HCT116 (cell line): ENCODE data around the gene ACAP3. TPM values are rescaled to one million over a fixed set of nuclear protein-coding genes. Genes with fewer than 3 reads are reported as not detected.
A peak's percentile ranks its signal among the peaks of the same experiment; 100 is the strongest.

ENCODE experiments used
- ATAC-seq: fragments of 200-7000 bp; cut with Tn5 transposase; 2 replicates; pipeline ENCODE4 v1.9.1; 2020; ENCODE audit warnings: mild to moderate bottlenecking, moderate library complexity
- BruUV-seq: library from RNA; stranded (reverse); fragments of 400-500 nt; replicated peaks from 2 replicates; lab custom pipeline; 2021; lab: Mats Ljungman, UMichigan
- CTCF ChIA-PET: fragments of 300-600 bp; sonication (Branson Sonifier 250); formaldehyde crosslinking; loops from one replicate; lab custom pipeline; 2021; ENCODE audit warnings: antibody characterized with exemption; lab: Charles Lee
- POLR2A ChIA-PET: fragments of 300-600, 350-600 bp; sonication (Branson Sonifier 250); formaldehyde crosslinking; loops from one replicate; lab custom pipeline; 2021; ENCODE audit warnings: antibody characterized with exemption; lab: Charles Lee
- RAD21 ChIA-PET, 2 experiments: fragments of 300-600 bp; sonication (Branson Sonifier 250); formaldehyde crosslinking; loops; one replicate each; lab custom pipeline; 2023; ENCODE audit warnings: low total read pairs in 2 of 2; ENCODE audit not compliant: uncharacterized antibody in 2 of 2, unreplicated experiment in 2 of 2, low non-redundant PET in 1 of 2; lab: Charles Lee
- DNase-seq: peaks from one replicate; pipeline ENCODE4 v3.0.0-alpha.2; 2010; ENCODE audit warnings: low read depth, low spot score
- H2AFZ ChIP-seq: fragments of 200-600 bp; shearing (Covaris generic), sonication (generic); 2 replicates; pipeline ENCODE4 v1.6.1; 2017; ENCODE audit warnings: low read depth, mixed run types, mixed read lengths, antibody characterized with exemption, low read length; ENCODE audit not compliant: poor library complexity, severe bottlenecking
- H3K27ac ChIP-seq: 2 replicates; pipeline ENCODE4 v1.5.1; 2012; ENCODE audit warnings: low read depth, low read length
- H3K27me3 ChIP-seq: fragments of 200-600 bp; sonication (generic); 2 replicates; pipeline ENCODE4 v1.6.1; 2016; ENCODE audit warnings: mixed run types, low read length, mixed read lengths; ENCODE audit not compliant: insufficient read depth
- H3K36me3 ChIP-seq, 2 experiments: fragments of 200-500 bp in 1 of 2; fragments of 200-600 bp in 1 of 2; sonication (Bioruptor generic) in 1 of 2; sonication (generic) in 1 of 2; 2 replicates each; pipeline versions ENCODE4 v1.5.1 to v1.6.1; 2014 to 2016; ENCODE audit warnings: low read length in 2 of 2, inconsistent platforms in 1 of 2, mixed read lengths in 1 of 2, mixed run types in 1 of 2; ENCODE audit not compliant: insufficient read depth in 2 of 2, control insufficient read depth in 1 of 2
- H3K4me1 ChIP-seq, 2 experiments: fragments of 200-600 bp in 1 of 2; sonication (generic) in 1 of 2; 2 replicates each; pipeline versions ENCODE4 v1.5.1 to v1.6.1; 2012 to 2017; ENCODE audit warnings: low read length in 2 of 2, inconsistent platforms in 1 of 2, mild to moderate bottlenecking in 1 of 2, mixed read lengths in 1 of 2, mixed run types in 1 of 2, moderate library complexity in 1 of 2; ENCODE audit not compliant: insufficient read depth in 2 of 2, control insufficient read depth in 1 of 2
- H3K4me2 ChIP-seq: fragments of 200-600 bp; sonication (generic); 2 replicates; pipeline ENCODE4 v1.6.1; 2017; ENCODE audit warnings: mixed run types, low read length, mixed read lengths
- H3K4me3 ChIP-seq, 2 experiments: fragments of 200-600 bp in 1 of 2; sonication (generic) in 1 of 2; replicated peaks in 1 of 2; 2 replicates each; pipeline ENCODE4 v1.5.1; 2011 to 2016; ENCODE audit warnings: low read length in 2 of 2, control low read depth in 1 of 2, low read depth in 1 of 2, mild to moderate bottlenecking in 1 of 2, mixed read lengths in 1 of 2, mixed run types in 1 of 2
- H3K79me2 ChIP-seq: fragments of 200-600 bp; sonication (generic); 2 replicates; pipeline ENCODE4 v1.6.1; 2017; ENCODE audit warnings: mild to moderate bottlenecking, mixed run types, low read length, moderate library complexity, mixed read lengths; ENCODE audit not compliant: insufficient read depth
- H3K9ac ChIP-seq: fragments of 200-600 bp; sonication (generic); 2 replicates; pipeline ENCODE4 v1.6.1; 2016; ENCODE audit warnings: low read length, mixed read lengths
- H3K9me2 ChIP-seq: fragments of 200-600 bp; sonication (generic), shearing (Covaris generic); 2 replicates; pipeline ENCODE4 v1.6.1; 2017; ENCODE audit warnings: mixed run types, mild to moderate bottlenecking, moderate library complexity; ENCODE audit not compliant: insufficient read depth
- H3K9me3 ChIP-seq, 2 experiments: fragments of 200-500 bp in 1 of 2; fragments of 200-600 bp in 1 of 2; sonication (Bioruptor generic) in 1 of 2; sonication (generic) in 1 of 2; 2 replicates each; pipeline ENCODE4 v1.6.1; 2014 to 2017; ENCODE audit warnings: low read length in 2 of 2, mixed read lengths in 2 of 2, inconsistent platforms in 1 of 2, low read depth in 1 of 2, mild to moderate bottlenecking in 1 of 2, mixed run types in 1 of 2, moderate library complexity in 1 of 2; ENCODE audit not compliant: control insufficient read depth in 1 of 2, insufficient read depth in 1 of 2
- H4K20me1 ChIP-seq: fragments of 200-600 bp; sonication (generic), shearing (Covaris generic); 2 replicates; pipeline ENCODE4 v1.6.1; 2017; ENCODE audit warnings: mixed run types, mild to moderate bottlenecking, moderate library complexity; ENCODE audit not compliant: insufficient read depth
- CEBPB ChIP-seq: IDR thresholded peaks from 2 replicates; pipeline ENCODE4 v1.6.1; 2012; ENCODE audit warnings: low read depth
- FOSL1 ChIP-seq: IDR thresholded peaks from 2 replicates; pipeline ENCODE4 v1.6.1; 2012; ENCODE audit warnings: low read depth
- POLR2A ChIP-seq: IDR thresholded peaks from 2 replicates; pipeline ENCODE4 v1.7.0; 2011; ENCODE audit warnings: borderline replicate concordance; ENCODE audit not compliant: insufficient read depth, insufficient read length; ENCODE audit errors: extremely low read depth
- POLR2AphosphoS5 ChIP-seq: IDR thresholded peaks from 2 replicates; pipeline ENCODE4 v1.6.1; 2011; ENCODE audit warnings: mild to moderate bottlenecking, low read depth, low read length, moderate library complexity
- SIN3A ChIP-seq: IDR thresholded peaks from 2 replicates; pipeline ENCODE4 v1.6.1; 2012; ENCODE audit warnings: low read depth
- SRF ChIP-seq: IDR thresholded peaks from 2 replicates; pipeline ENCODE4 v1.6.1; 2012; ENCODE audit warnings: low read depth
- YY1 ChIP-seq: IDR thresholded peaks from 2 replicates; pipeline ENCODE4 v1.6.1; 2011; ENCODE audit warnings: low read length, low read depth, moderate library complexity, mild to moderate bottlenecking; ENCODE audit not compliant: insufficient replicate concordance; ENCODE audit errors: extremely low read depth
- ZNF274 ChIP-seq: fragments of 200-500 bp; sonication (Bioruptor generic); IDR thresholded peaks from 2 replicates; pipeline ENCODE4 v1.6.1; 2014; ENCODE audit warnings: mild to moderate bottlenecking, low read depth, low read length, inconsistent platforms
- intact Hi-C: fragments of 100-400 bp; cut with micrococcal nuclease; formaldehyde crosslinking; loops from 2 replicates; pipeline ENCODE4 v1.10.0; 2022
- total RNA-seq: library from RNA; stranded (reverse); gene quantifications from one replicate; pipeline ENCODE4 v1.2.1, GENCODE V29; 2021; ENCODE audit not compliant: unreplicated experiment
- TF ChIP-seq, protein P1 (sequence below), 3 experiments: fragments of 200-600 bp in 1 of 3; sonication (generic) in 1 of 3; IDR thresholded peaks in 2 of 3; conservative IDR thresholded peaks in 1 of 3; 2 replicates each; pipeline ENCODE4 v1.5.1; 2012 to 2017; ENCODE audit warnings: low read depth in 2 of 3, low read length in 2 of 3, antibody characterized with exemption in 1 of 3, borderline replicate concordance in 1 of 3, control low read depth in 1 of 3, mild to moderate bottlenecking in 1 of 3, mixed read lengths in 1 of 3, mixed run types in 1 of 3, moderate library complexity in 1 of 3; ENCODE audit not compliant: insufficient read depth in 1 of 3
- TF ChIP-seq, protein P2 (sequence below): IDR thresholded peaks from 2 replicates; pipeline ENCODE4 v1.6.1; 2011; ENCODE audit warnings: mild to moderate bottlenecking, low read length, moderate library complexity; ENCODE audit not compliant: insufficient replicate concordance; ENCODE audit errors: extremely low read depth

The ACAP3 gene
- total RNA-seq, 1 experiment from 2014 or later = 38.8 TPM

DNA sequence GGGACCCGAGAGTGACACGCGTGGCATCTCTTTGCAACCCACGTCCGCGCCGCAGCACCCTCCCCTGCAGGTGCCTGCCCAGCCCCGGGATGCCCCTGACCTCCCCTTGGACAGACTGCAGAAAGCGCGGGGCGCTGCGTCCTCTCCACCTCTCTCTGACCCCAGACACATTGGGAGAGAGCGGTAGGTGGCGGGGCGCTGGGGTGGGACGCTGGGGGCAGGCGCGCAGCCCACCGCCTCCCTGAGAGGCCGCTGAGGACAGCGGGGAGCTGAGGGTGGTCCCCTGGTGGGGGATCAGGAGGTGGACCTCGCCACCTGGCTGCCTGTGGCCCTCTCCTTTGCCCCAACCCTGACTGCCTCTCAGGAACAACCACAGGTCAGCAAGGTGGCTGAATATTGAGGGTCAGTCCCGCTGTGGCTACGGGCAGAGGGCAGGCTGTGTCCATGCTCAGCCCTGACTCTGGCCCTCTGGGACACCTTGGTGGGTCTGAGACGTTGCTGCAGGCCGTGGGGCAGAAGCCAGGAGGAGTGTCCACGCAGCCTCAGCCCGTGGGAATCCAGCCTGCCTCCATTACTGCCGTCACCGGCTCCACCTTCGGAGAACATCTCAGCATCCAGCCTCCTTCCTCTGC lies 33.3 kb downstream of the ACAP3 start:
- Histone ChIP-seq H3K27ac (peak overlapping the region; percentile 71), H3K9me3 (no peaks in the 10 kb centered on the region), H3K79me2 (peaks cover 40% of the 10 kb centered on the region), H3K4me3 (peak overlapping the region; percentile 87 to 95), H3K9ac (peak overlapping the region; percentile 95), H3K4me1 (peaks cover 15 to 37% of the 10 kb centered on the region in 2 experiments; a peak in 3 of 4 replicates), H2AFZ (no peak overlapping the region)
- no TSS peak for BruUV-seq
- no peak for ATAC-seq
- no peak for TF ChIP-seq POLR2A
- TF ChIP-seq SIN3A = no peak
- TF ChIP-seq FOSL1 = no peak
- TF ChIP-seq SRF = no peak
- TF ChIP-seq, protein P1, sequence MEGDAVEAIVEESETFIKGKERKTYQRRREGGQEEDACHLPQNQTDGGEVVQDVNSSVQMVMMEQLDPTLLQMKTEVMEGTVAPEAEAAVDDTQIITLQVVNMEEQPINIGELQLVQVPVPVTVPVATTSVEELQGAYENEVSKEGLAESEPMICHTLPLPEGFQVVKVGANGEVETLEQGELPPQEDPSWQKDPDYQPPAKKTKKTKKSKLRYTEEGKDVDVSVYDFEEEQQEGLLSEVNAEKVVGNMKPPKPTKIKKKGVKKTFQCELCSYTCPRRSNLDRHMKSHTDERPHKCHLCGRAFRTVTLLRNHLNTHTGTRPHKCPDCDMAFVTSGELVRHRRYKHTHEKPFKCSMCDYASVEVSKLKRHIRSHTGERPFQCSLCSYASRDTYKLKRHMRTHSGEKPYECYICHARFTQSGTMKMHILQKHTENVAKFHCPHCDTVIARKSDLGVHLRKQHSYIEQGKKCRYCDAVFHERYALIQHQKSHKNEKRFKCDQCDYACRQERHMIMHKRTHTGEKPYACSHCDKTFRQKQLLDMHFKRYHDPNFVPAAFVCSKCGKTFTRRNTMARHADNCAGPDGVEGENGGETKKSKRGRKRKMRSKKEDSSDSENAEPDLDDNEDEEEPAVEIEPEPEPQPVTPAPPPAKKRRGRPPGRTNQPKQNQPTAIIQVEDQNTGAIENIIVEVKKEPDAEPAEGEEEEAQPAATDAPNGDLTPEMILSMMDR (IDR thresholded peaks at IDR 0.05 in 2 of 3, conservative IDR thresholded peaks at IDR 0.05 in 1 of 3; ENCODE audit: borderline replicate concordance in 1 of 3, insufficient read depth in 1 of 3, low read depth in 2 of 3, low read length in 2 of 3) = no peak
- no peak for TF ChIP-seq CEBPB
- TF ChIP-seq, protein P2, sequence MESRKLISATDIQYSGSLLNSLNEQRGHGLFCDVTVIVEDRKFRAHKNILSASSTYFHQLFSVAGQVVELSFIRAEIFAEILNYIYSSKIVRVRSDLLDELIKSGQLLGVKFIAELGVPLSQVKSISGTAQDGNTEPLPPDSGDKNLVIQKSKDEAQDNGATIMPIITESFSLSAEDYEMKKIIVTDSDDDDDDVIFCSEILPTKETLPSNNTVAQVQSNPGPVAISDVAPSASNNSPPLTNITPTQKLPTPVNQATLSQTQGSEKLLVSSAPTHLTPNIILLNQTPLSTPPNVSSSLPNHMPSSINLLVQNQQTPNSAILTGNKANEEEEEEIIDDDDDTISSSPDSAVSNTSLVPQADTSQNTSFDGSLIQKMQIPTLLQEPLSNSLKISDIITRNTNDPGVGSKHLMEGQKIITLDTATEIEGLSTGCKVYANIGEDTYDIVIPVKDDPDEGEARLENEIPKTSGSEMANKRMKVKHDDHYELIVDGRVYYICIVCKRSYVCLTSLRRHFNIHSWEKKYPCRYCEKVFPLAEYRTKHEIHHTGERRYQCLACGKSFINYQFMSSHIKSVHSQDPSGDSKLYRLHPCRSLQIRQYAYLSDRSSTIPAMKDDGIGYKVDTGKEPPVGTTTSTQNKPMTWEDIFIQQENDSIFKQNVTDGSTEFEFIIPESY = no peak
- TF ChIP-seq POLR2AphosphoS5 = no peak
- no peak for TF ChIP-seq YY1
- TF ChIP-seq ZNF274 = no peak
- TF ChIP-seq, all 23 proteins: peak for 0
- Histone ChIP-seq H3K9me2 (no peaks in the 10 kb centered on the region), H4K20me1 (no peaks in the 10 kb centered on the region), H3K4me2 (peak overlapping the region; percentile 87), H3K27me3 (no peaks in the 10 kb centered on the region), H3K36me3 (peaks cover 0 to 4% of the 10 kb centered on the region in 2 experiments; a peak in 1 of 4 replicates)
- POLR2A ChIA-PET = interaction anchor here (1.2 kb wide), 1 partner anchor 261 kb away, joined by 4 read pairs; the partner anchor contains the start of gene ISG15
- intact Hi-C loops = no loop called here
- no peak for DNase-seq
- CTCF ChIA-PET = no interaction called here
- RAD21 ChIA-PET = interaction anchor here in 1 of 2 experiments (1.0 kb wide), 1 partner anchor 17 kb away, joined by 3 read pairs; no protein-coding TSS in a partner anchor
